A549 (cell line): ENCODE data around the gene PSMB7. TPM values are rescaled to one million over a fixed set of nuclear protein-coding genes. Genes with fewer than 3 reads are reported as not detected.
A peak's percentile ranks its signal among the peaks of the same experiment; 100 is the strongest.

ENCODE experiments used
- ATAC-seq, 2 experiments: fragments of 200-7000 bp in 1 of 2; fragments of >200 bp in 1 of 2; cut with Nextera tagmentation in 1 of 2; cut with Tn5 transposase in 1 of 2; 3 replicates each; pipeline versions ENCODE4 v1.8.0 to v1.9.1; 2018 to 2020; ENCODE audit warnings: mild to moderate bottlenecking in 1 of 2, moderate library complexity in 1 of 2
- CTCF ChIA-PET: fragments of 300-600 bp; sonication (Branson Sonifier 250); formaldehyde crosslinking; extraction: SDS; loops from one replicate; lab custom pipeline; 2021; ENCODE audit warnings: antibody characterized with exemption, inconsistent platforms; lab: Yijun Ruan, JAX
- POLR2A ChIA-PET: fragments of 350-600 bp; formaldehyde crosslinking; extraction: SDS; loops from one replicate; lab custom pipeline; 2021; ENCODE audit warnings: antibody characterized with exemption, inconsistent platforms; lab: Yijun Ruan, JAX
- DNase-seq, 2 experiments: peaks; one replicate each; pipeline versions ENCODE4 v3.0.0 to v3.0.0-alpha.2; 2011 to 2016; ENCODE audit warnings: low read depth in 1 of 2, low spot score in 1 of 2
- FAIRE-seq: peaks from 2 replicates; lab custom pipeline; 2011; peaks lifted over from hg19 to GRCh38; lab: Jason Lieb, UNC
- H3K27ac ChIP-seq, 2 experiments: fragments of >200 bp; sonication (Bioruptor Twin); formaldehyde crosslinking; 3 replicates each; pipeline ENCODE4 v1.5.1; 2016 to 2017
- H3K4me1 ChIP-seq: fragments of >200 bp; sonication (Bioruptor Twin); formaldehyde crosslinking; 3 replicates; pipeline ENCODE4 v1.6.1; 2016
- H3K4me2 ChIP-seq: fragments of >200 bp; sonication (Bioruptor Twin); formaldehyde crosslinking; 3 replicates; pipeline ENCODE4 v1.6.1; 2016
- H3K4me3 ChIP-seq: fragments of >200 bp; sonication (Bioruptor Twin); formaldehyde crosslinking; 3 replicates; pipeline ENCODE4 v1.5.1; 2016
- H3K9me3 ChIP-seq: fragments of >200 bp; sonication (Bioruptor Twin); formaldehyde crosslinking; 3 replicates; pipeline ENCODE4 v1.6.1; 2016
- CBX2 ChIP-seq: fragments of 200-600 bp; sonication (generic); IDR thresholded peaks from 2 replicates; pipeline ENCODE4 v1.6.1; 2016; ENCODE audit warnings: low read depth, mild to moderate bottlenecking, borderline replicate concordance
- CBX8 ChIP-seq: fragments of 200-600 bp; sonication (generic); IDR thresholded peaks from 2 replicates; pipeline ENCODE4 v1.6.1; 2016
- CEBPB ChIP-seq, 2 experiments: fragments of >200 bp in 1 of 2; sonication (Bioruptor Twin) in 1 of 2; formaldehyde crosslinking in 1 of 2; IDR thresholded peaks; 2 replicates each; pipeline ENCODE4 v1.6.1; 2012 to 2016
- CHD2 ChIP-seq: fragments of 150-350 bp; IDR thresholded peaks from 2 replicates; pipeline ENCODE4 v1.6.1; 2014; ENCODE audit warnings: low read length; ENCODE audit not compliant: partially characterized antibody
- EHF ChIP-seq: fragments of 250-450 bp; sonication (Bioruptor Pico); IDR thresholded peaks from 2 replicates; pipeline ENCODE4 v1.5.0; 2020; ENCODE audit warnings: mild to moderate bottlenecking
- EHMT2 ChIP-seq: fragments of 200-600 bp; sonication (generic); IDR thresholded peaks from 2 replicates; pipeline ENCODE4 v1.6.1; 2016; ENCODE audit warnings: antibody characterized with exemption, low read depth, mild to moderate bottlenecking, moderate library complexity
- ESRRA ChIP-seq: fragments of 150-350 bp; IDR thresholded peaks from 2 replicates; pipeline ENCODE4 v1.6.1; 2014; ENCODE audit warnings: mild to moderate bottlenecking, low read length, borderline replicate concordance
- GATA3 ChIP-seq: IDR thresholded peaks from 2 replicates; pipeline ENCODE4 v1.6.1; 2012; ENCODE audit warnings: borderline replicate concordance
- HDAC2 ChIP-seq: fragments of 200-600 bp; sonication (generic); IDR thresholded peaks from 2 replicates; pipeline ENCODE4 v1.6.1; 2016
- HES2 ChIP-seq: fragments of >200 bp; sonication (Bioruptor Twin); formaldehyde crosslinking; IDR thresholded peaks from 2 replicates; pipeline ENCODE4 v1.6.1; 2016
- HEYL ChIP-seq: fragments of 250-450 bp; sonication (Bioruptor Pico); IDR thresholded peaks from 2 replicates; pipeline ENCODE4 v1.8.0; 2021; ENCODE audit warnings: mild to moderate bottlenecking, moderate library complexity
- HOXB13 ChIP-seq: fragments of 250-450 bp; sonication (Bioruptor Pico); IDR thresholded peaks from 2 replicates; pipeline ENCODE4 v1.5.0; 2020; ENCODE audit warnings: low read depth, mild to moderate bottlenecking, moderate library complexity
- HOXB5 ChIP-seq: fragments of 250-450 bp; sonication (Bioruptor Pico); IDR thresholded peaks from 2 replicates; pipeline ENCODE4 v1.5.0; 2020; ENCODE audit warnings: mild to moderate bottlenecking, moderate library complexity
- KDM1A ChIP-seq: fragments of 200-600 bp; sonication (generic); IDR thresholded peaks from 2 replicates; pipeline ENCODE4 v1.6.1; 2016; ENCODE audit warnings: low read depth, mild to moderate bottlenecking
- MAFK ChIP-seq: fragments of 450-650 bp; IDR thresholded peaks from 2 replicates; pipeline ENCODE4 v1.6.1; 2014; ENCODE audit not compliant: partially characterized antibody
- MAX ChIP-seq: IDR thresholded peaks from 2 replicates; pipeline ENCODE4 v1.6.1; 2012
- MAZ ChIP-seq: fragments of 150-350 bp; IDR thresholded peaks from 2 replicates; pipeline ENCODE4 v1.6.1; 2014; ENCODE audit warnings: antibody characterized with exemption, low read depth, low read length, borderline replicate concordance
- MYC ChIP-seq: IDR thresholded peaks from 2 replicates; pipeline ENCODE4 v1.6.1; 2012; ENCODE audit warnings: mild to moderate bottlenecking, inconsistent platforms, low read length, improper control_type of control experiment, borderline replicate concordance
- NR3C1 ChIP-seq: fragments of >200 bp; sonication (Bioruptor Twin); formaldehyde crosslinking; IDR thresholded peaks from 3 replicates; pipeline ENCODE4 v1.6.1; 2017
- POLR2A ChIP-seq: IDR thresholded peaks from 2 replicates; pipeline ENCODE4 v1.6.1; 2012; ENCODE audit warnings: mild to moderate bottlenecking, low read length
- POLR2AphosphoS2 ChIP-seq: conservative IDR thresholded peaks from 2 replicates; pipeline ENCODE4 v1.6.1; 2012; ENCODE audit warnings: low read length, improper control_type of control experiment, inconsistent platforms
- REST ChIP-seq: fragments of 200-600 bp; sonication (generic); IDR thresholded peaks from 2 replicates; pipeline ENCODE4 v1.6.1; 2016; ENCODE audit warnings: antibody characterized with exemption, mild to moderate bottlenecking, moderate library complexity
- RFX5 ChIP-seq: fragments of 450-650 bp; IDR thresholded peaks from 2 replicates; pipeline ENCODE4 v1.7.1; 2014; ENCODE audit warnings: antibody characterized with exemption, mild to moderate bottlenecking, moderate library complexity
- RNF2 ChIP-seq: fragments of 200-600 bp; sonication (generic); IDR thresholded peaks from 2 replicates; pipeline ENCODE4 v1.6.1; 2016; ENCODE audit warnings: low read depth, mild to moderate bottlenecking, antibody characterized with exemption, moderate library complexity, borderline replicate concordance
- TFCP2L1 ChIP-seq: fragments of 250-450 bp; sonication (Bioruptor Pico); IDR thresholded peaks from 2 replicates; pipeline ENCODE4 v1.5.0; 2021; ENCODE audit warnings: mild to moderate bottlenecking
- ZC3H11A ChIP-seq: fragments of 450-650 bp; IDR thresholded peaks from 2 replicates; pipeline ENCODE4 v1.6.1; 2014; ENCODE audit warnings: antibody characterized with exemption, mild to moderate bottlenecking
- WGBS: methylation state at CpG from one replicate; pipeline ENCODE4 v1.1.6; 2017; ENCODE audit errors: missing lambda C conversion rate; 5-methylcytosine and 5-hydroxymethylcytosine counted together
- polyA plus RNA-seq, 4 experiments: library from polyadenylated mRNA; depleted of rRNA in 3 of 4; stranded (reverse); fragments of >200 nt; fragmentation: RNase III in 1 of 4; extraction: RNeasy Plus Mini Kit Qiagen cat#74134 plus additional on column Dnase treatment in 1 of 4; gene quantifications; 2 replicates in 3 of 4; 3 replicates in 1 of 4; pipeline ENCODE4 v1.2.3, GENCODE V29; 2011 to 2017
- TF ChIP-seq, protein P1 (sequence below): fragments of 250-450 bp; sonication (Bioruptor Pico); IDR thresholded peaks from 2 replicates; pipeline ENCODE4 v1.5.0; 2020; ENCODE audit warnings: low read depth, mild to moderate bottlenecking, moderate library complexity
- TF ChIP-seq, protein P2 (sequence below): fragments of 150-350 bp; IDR thresholded peaks from 2 replicates; pipeline ENCODE4 v1.6.1; 2014; ENCODE audit warnings: low read depth, mild to moderate bottlenecking, low read length

The PSMB7 gene
- polyA plus RNA-seq, 2 of the 4 experiments (the other 2 are of a cell fraction), result 332 to 418 TPM

GRCh38 chr9:124366476-124367220, 48.6 kb downstream of the PSMB7 start:
- Histone ChIP-seq H3K9me3 (no peaks in the 10 kb centered on the region), H3K4me1 (peaks cover 8% of the 10 kb centered on the region; the same call in 2 of the 3 replicates), H3K4me2 (no peak overlapping the region), H3K27ac (no peak overlapping the region), H3K4me3 (no peak overlapping the region)
- ATAC-seq (0 out of 6 replicates have a peak, but pooled peaks of 1 of the 2 experiments have one; percentile 27), DNase-seq (no peak), FAIRE-seq (no peak)
- 90% methylated on average over 10 of the region's 10 CpGs for WGBS
- ChIA-PET CTCF (interaction anchor here (1.3 to 1.6 kb wide), 2 partner anchors 8 to 46 kb away, joined by 3 to 4 read pairs; no protein-coding TSS in a partner anchor), POLR2A (no interaction called here)
- TF ChIP-seq EHMT2, result no peak
- TF ChIP-seq EHF (CRISPR knock-in tag), result no peak
- TF ChIP-seq POLR2AphosphoS2, result no peak
- no peak for TF ChIP-seq HOXB13 (CRISPR knock-in tag)
- no peak for TF ChIP-seq MAZ
- no peak for TF ChIP-seq KDM1A
- TF ChIP-seq, protein P1, sequence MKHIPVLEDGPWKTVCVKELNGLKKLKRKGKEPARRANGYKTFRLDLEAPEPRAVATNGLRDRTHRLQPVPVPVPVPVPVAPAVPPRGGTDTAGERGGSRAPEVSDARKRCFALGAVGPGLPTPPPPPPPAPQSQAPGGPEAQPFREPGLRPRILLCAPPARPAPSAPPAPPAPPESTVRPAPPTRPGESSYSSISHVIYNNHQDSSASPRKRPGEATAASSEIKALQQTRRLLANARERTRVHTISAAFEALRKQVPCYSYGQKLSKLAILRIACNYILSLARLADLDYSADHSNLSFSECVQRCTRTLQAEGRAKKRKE, result no peak
- TF ChIP-seq MYC, result no peak
- no peak for TF ChIP-seq ZC3H11A
- TF ChIP-seq MAX, result no peak
- TF ChIP-seq CBX8, result no peak
- no peak for TF ChIP-seq REST
- no peak for TF ChIP-seq CBX2
- TF ChIP-seq GATA3, result no peak
- no peak for TF ChIP-seq ESRRA
- TF ChIP-seq CEBPB (IDR thresholded peaks at IDR 0.05), result no peak
- TF ChIP-seq RNF2, result no peak
- TF ChIP-seq TFCP2L1, result no peak
- no peak for TF ChIP-seq RFX5
- no peak for TF ChIP-seq HOXB5 (CRISPR knock-in tag)

- ChIA-PET CTCF (interaction anchor here (1.1 to 1.6 kb wide), 2 partner anchors 10 to 14 kb away, joined by 3 to 4 read pairs; no protein-coding TSS in a partner anchor), POLR2A (no interaction called here)
- Histone ChIP-seq H3K4me3 (no peak overlapping the region), H3K4me1 (0 out of 3 replicates have a peak, but pooled peaks cover 3% of the 10 kb centered on the region), H3K9me3 (no peaks in the 10 kb centered on the region), H3K27ac (no peak overlapping the region), H3K4me2 (no peak overlapping the region)
- no peak for DNase-seq
- WGBS, result 80% methylated on average over 8 of the region's 8 CpGs
- no peak for FAIRE-seq
- TF ChIP-seq POLR2A (no peak), HES2 (no peak), CEBPB (IDR thresholded peaks at IDR 0.05) (no peak), CHD2 (no peak), HDAC2 (no peak), NR3C1 (no peak), MAFK (no peak), HEYL (CRISPR knock-in tag) (no peak), HOXB13 (CRISPR knock-in tag) (no peak), CBX2 (no peak), RFX5 (no peak)
- TF ChIP-seq, protein P2, sequence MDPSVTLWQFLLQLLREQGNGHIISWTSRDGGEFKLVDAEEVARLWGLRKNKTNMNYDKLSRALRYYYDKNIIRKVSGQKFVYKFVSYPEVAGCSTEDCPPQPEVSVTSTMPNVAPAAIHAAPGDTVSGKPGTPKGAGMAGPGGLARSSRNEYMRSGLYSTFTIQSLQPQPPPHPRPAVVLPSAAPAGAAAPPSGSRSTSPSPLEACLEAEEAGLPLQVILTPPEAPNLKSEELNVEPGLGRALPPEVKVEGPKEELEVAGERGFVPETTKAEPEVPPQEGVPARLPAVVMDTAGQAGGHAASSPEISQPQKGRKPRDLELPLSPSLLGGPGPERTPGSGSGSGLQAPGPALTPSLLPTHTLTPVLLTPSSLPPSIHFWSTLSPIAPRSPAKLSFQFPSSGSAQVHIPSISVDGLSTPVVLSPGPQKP, result no peak
- no peak for ATAC-seq
These were observed 50.2 kb downstream of the PSMB7 start for GRCh38 chr9:124365036-124365435.
